ENCODE measurements around the gene LTO1.

- TF ChIP-seq, protein P1, sequence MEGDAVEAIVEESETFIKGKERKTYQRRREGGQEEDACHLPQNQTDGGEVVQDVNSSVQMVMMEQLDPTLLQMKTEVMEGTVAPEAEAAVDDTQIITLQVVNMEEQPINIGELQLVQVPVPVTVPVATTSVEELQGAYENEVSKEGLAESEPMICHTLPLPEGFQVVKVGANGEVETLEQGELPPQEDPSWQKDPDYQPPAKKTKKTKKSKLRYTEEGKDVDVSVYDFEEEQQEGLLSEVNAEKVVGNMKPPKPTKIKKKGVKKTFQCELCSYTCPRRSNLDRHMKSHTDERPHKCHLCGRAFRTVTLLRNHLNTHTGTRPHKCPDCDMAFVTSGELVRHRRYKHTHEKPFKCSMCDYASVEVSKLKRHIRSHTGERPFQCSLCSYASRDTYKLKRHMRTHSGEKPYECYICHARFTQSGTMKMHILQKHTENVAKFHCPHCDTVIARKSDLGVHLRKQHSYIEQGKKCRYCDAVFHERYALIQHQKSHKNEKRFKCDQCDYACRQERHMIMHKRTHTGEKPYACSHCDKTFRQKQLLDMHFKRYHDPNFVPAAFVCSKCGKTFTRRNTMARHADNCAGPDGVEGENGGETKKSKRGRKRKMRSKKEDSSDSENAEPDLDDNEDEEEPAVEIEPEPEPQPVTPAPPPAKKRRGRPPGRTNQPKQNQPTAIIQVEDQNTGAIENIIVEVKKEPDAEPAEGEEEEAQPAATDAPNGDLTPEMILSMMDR (IDR thresholded peaks at IDR 0.05) = no peak
- no peak for TF ChIP-seq POLR2A (IDR thresholded peaks at IDR 0.05; ENCODE audit: low read depth)
- no peak for TF ChIP-seq EP300 (IDR thresholded peaks at IDR 0.05)
- no peak for TF ChIP-seq POLR2AphosphoS5 (IDR thresholded peaks at IDR 0.05)
Measured at GRCh38 chr11:69646493-69647389, 28.4 kb downstream of the LTO1 start.
